SKM-1 (cell line): ENCODE measurements around the gene SMARCC2.
A peak's percentile ranks its signal among the peaks of the same experiment; 100 is the strongest.
"Not testable (repeated sequence)": the region's sequence is repeated elsewhere in the genome, so short reads cannot be mapped to it uniquely, and the experiment has no call there.

Source experiments
- DNase-seq: peaks from one replicate; lab custom pipeline; 2025; ENCODE audit not compliant: unreplicated experiment; lab: John Stamatoyannopoulos, UW

The SMARCC2 gene

DNA sequence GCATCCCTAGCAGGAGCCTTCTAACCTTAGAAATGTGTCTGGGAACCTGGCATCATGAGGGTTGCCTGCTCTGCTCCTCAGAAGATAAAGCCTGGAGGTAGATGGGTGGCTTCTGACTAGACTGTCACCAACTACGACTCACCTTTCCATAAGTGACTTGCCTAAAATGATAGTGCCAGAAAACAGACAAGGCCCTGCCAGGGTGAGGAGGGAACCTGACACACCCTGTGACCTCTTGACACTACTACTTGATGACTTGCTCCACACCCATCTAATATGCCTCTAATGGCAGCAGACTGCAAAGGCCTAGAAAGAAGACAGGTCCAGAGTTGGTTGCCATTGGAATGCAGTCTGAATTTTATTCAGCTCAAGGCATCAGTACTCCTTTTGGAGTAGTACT is 23.1 kb upstream of the SMARCC2 start:
- no peak for DNase-seq

- DNase-seq: no peak
Observed at GRCh38 chr12:56208006-56208405, 18.7 kb upstream of the SMARCC2 start.

- no peak for DNase-seq
Observed at GRCh38 chr12:56206452-56207166, 17.3 kb upstream of the SMARCC2 start.

- no peak for DNase-seq
Observed at GRCh38 chr12:56205445-56205844, 16.2 kb upstream of the SMARCC2 start.

GRCh38 chr12:56204275-56204674 is 15.0 kb upstream of the SMARCC2 start:
- no peak for DNase-seq

GRCh38 chr12:56202838-56203237 is 13.6 kb upstream of the SMARCC2 start:
- DNase-seq: no peak

- no peak for DNase-seq
Observed at GRCh38 chr12:56202366-56202765, 13.1 kb upstream of the SMARCC2 start.

DNA sequence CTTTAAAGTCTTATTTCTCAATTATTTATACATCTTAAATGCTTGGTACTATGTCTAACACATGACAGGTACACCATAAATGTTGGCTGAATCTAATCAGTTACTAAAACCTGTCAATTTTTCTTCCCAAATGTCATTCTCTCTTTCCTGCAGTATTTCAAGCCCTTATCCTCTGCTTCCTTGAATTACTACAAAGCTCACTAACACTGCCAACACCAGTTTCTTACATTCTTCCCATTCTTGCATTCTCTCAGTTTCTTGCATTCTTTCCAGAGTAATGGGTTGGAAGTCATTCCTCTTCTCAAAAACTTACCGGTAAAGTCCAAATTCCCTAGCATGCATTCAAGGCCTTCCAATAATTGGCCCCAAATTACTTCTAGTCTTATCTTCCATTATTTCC is 9.6 kb upstream of the SMARCC2 start:
- no peak for DNase-seq

- DNase-seq: no peak
Observed at GRCh38 chr12:56197921-56198635, 8.8 kb upstream of the SMARCC2 start.

DNA sequence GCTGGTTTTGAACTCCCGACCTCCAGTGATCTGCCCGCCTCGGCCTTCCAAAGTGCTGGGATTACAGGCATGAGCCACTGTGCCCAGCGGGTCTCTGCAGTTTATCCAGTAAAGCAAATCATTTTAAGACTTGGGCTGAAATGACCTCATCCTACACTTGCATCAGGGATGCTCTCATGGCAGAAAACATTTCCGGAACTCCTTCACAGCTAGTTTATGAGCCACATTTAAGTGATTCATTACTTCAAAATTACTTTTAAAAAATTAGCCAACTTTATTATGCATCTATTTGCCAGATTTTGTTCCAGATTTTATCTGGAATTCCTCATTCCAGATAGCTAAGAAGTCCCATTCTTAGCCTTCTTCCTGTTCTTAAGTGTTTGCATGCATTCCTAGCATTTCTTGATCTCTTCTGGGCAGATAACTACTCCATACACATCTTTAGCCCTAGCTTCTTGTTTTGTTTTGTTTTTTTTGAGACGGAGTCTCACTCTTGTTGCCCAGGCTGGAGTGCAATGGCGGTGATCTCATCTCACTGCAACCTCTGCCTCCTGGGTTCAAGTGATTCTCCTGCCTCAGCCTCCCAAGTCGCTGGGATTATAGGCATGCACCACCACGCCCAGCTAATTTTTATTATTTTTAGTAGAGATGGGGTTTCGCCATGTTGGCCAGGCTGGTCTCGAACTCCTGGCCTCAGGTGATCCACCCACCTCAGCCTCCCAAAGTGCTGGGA is 7.7 kb upstream of the SMARCC2 start:
- DNase-seq: not testable (repeated sequence)

DNA sequence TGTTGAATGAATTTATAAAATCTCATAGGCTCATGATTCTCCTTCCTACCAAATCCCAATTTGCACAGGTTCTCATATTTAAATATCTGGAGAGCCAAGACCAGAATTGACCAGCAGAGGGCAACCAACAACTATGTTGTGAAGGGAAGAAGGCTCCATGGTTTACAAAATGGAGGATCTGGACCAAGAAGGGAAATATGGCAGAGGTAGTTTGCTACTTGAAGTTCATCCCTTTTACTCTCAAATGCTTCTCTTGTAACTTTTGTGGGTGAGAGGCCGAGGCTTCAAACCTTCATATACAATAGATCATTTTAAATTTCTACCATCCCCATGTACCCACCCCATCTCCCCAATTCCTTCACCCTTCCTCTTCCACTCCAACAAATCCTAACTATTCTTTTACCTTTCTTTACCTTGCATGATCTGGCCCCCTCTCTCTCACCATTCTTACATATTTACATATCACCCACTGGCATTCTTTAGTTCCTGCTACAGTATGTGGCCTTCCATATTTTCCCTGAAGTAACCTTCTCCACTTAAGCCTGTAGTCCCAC is 3.8 kb upstream of the SMARCC2 start:
- DNase-seq: peak; percentile 21

DNA sequence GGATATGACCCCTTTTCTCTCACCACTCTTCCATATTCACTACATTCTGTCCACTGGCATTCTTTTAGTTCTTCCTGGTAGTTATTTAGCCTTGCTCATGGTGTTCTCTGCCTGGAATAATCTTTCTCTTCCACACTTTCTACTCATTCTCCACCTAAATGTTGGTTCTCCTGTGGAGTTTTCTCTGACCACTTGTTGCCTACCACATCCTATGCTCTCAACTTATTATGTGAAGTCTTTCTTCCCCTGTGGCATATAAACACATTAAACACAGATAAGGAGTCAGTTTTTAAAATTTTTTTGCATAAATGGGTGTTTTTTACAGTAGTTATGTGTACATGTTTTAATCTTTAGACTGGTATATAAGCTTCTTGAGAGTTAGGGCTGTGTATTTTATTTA is 3.3 kb upstream of the SMARCC2 start:
- DNase-seq: no peak

GRCh38 chr12:56190695-56191155 is 1.4 kb upstream of the SMARCC2 start:
- no peak for DNase-seq

DNA sequence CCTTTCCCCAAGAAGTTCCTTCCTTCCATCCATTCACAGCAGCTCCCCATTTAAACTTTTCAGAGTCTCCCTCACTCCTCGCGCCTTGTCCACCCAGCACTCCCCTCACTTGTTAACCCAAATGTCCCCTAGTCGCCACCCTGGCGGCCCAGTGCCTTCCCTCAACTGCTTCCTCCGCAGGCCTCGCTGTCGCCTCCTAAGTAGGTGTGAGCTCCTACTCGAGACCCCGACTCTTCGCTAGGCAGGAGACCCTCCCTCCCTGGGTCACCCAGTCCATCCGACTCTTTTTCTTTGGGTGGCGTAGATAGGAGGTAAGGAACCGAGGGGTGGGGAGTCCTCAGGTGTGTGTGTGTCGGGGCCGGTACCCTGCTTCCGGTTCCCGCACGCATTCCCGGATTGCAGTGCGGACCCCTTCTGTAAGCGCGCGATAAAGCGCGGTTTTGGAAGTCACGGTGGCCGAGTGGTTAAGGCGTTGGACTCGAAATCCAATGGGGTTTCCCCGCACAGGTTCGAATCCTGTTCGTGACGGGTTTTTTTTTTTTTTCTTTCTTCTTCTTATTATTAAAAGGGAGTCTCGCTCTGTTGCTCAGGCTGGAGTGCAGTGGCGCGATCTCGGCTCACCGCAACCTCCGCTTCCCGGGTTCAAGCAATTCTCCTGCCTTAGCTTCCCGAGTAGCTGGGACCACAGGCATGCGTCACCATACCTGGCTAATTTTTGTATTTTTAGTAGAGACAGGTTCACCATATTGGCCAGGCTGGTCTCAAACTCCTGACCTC is 823 bp upstream of the SMARCC2 start:
- DNase-seq: peak; percentile 8

- no peak for DNase-seq
Observed at GRCh38 chr12:56188778-56189098, 545 bp downstream of the SMARCC2 start.

GRCh38 chr12:56188131-56188777 is 1.0 kb downstream of the SMARCC2 start:
- no peak for DNase-seq

DNA sequence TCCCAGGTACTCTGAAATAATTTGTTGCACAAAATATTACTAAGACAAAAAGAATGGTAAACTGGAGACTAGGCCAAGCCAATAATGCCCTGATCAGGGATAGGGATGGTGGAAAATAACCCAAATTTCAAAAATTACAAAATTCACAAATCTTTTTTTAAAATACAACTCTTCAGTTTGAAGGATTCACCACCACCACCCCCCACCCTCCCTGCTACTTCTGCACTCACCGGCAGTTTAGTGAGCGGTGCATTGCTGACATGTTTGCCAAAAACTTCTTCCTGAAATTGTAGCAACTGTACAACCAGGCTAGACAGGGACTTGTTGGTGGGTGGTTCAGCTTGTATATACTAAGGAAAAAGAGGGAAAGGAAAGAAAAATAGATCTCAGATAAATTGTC is 2.3 kb downstream of the SMARCC2 start:
- no peak for DNase-seq

DNA sequence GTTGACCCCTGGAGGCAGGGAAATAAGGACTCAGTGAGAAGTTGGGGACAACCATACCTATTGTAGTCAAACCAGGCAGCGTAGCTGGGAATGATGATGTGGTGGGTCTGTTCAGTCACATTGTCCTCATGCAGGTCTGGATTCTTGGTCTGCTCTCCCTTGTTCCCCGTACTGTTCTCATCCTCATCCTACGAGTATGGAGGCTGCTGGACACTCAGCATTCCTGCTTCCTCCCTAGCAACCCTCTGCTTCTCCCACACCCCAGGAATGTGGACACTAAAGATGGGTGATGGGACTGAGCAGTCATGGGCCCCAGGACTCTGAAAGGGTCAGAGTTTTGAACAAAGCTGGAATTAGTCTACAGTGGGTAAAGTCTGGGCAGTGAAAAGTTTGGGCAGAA is 10.9 kb downstream of the SMARCC2 start:
- no peak for DNase-seq

GRCh38 chr12:56172839-56173238 is 16.4 kb downstream of the SMARCC2 start:
- no peak for DNase-seq

DNA sequence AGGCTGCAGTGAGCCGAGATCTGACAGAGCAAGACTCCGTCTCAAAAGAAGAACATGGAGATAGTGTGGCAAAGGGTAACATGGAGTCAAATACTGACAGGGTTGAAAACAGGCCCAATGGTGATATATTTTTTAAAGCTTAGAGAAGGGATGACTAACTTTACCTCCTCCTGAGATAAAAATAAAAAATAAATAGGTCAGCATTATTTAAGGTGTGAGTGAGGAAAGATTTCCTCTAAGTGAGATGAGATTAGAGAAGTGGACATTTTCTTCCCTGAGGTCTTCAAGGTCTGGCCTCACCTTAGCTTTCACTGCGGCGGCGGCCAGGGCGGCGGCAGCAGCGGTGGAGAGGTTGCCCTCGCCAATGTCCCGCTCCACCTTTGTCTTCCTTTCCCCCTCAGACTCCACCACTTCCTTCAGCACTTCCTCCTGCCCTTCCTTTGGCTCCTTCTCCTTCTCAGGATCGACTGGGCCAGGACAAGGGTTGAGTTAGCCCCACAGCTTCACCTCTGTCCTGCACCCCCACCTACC is 20.0 kb downstream of the SMARCC2 start:
- DNase-seq: no peak
